Inflammatory macrophage treated with lipopolysaccharide for 1 hour (primary cell): Measurements from ENCODE around the gene ALPI.

Experiments used
- DNase-seq, 2 donors: peaks; one replicate each; pipeline ENCODE4 v3.0.0-alpha.2; 2020 to 2022

ALPI gene

GRCh38 chr2:232486558-232487384, 30.8 kb downstream of the ALPI start:
- no peak for DNase-seq

- no peak for DNase-seq
Measured at GRCh38 chr2:232487385-232488096, 31.6 kb downstream of the ALPI start, which contains the start of gene ECEL1. Gene ECEL1 (minus strand): TSS chr2:232487834. CDS start chr2:232486653, 1,181 bp downstream.

- no peak for DNase-seq
Measured at GRCh38 chr2:232488097-232488711, 32.3 kb downstream of the ALPI start.

GRCh38 chr2:232488721-232489300, 32.9 kb downstream of the ALPI start:
- no peak for DNase-seq

GRCh38 chr2:232489516-232490220, 33.7 kb downstream of the ALPI start:
- DNase-seq = no peak

- DNase-seq = no peak
Measured at GRCh38 chr2:232490221-232491138, 34.5 kb downstream of the ALPI start.

- no peak for DNase-seq
Measured at GRCh38 chr2:232491139-232491780, 35.3 kb downstream of the ALPI start.

- DNase-seq = no peak
Measured at GRCh38 chr2:232492236-232492848, 36.4 kb downstream of the ALPI start.

- no peak for DNase-seq
Measured at GRCh38 chr2:232492963-232493700, 37.2 kb downstream of the ALPI start.

GRCh38 chr2:232493701-232494474, 37.9 kb downstream of the ALPI start:
- DNase-seq = no peak

GRCh38 chr2:232494542-232494941, 38.6 kb downstream of the ALPI start:
- no peak for DNase-seq

GRCh38 chr2:232495292-232495691, 39.3 kb downstream of the ALPI start:
- no peak for DNase-seq

- DNase-seq = no peak
Measured at GRCh38 chr2:232496501-232497270, 40.7 kb downstream of the ALPI start.

GRCh38 chr2:232497348-232497747, 41.4 kb downstream of the ALPI start:
- no peak for DNase-seq

GRCh38 chr2:232498452-232498851, 42.5 kb downstream of the ALPI start:
- no peak for DNase-seq

GRCh38 chr2:232501331-232501771, 45.4 kb downstream of the ALPI start:
- DNase-seq = no peak

GRCh38 chr2:232501794-232502390, 45.9 kb downstream of the ALPI start:
- DNase-seq = no peak

- no peak for DNase-seq
Measured at GRCh38 chr2:232502511-232502910, 46.6 kb downstream of the ALPI start.
